ENCODE results near the gene CPHXL. TPM values are rescaled to one million over a fixed set of nuclear protein-coding genes. Genes with fewer than 3 reads are reported as not detected.

CPHXL gene
- total RNA-seq, 1 experiment from 2014 or later: not detected

DNA sequence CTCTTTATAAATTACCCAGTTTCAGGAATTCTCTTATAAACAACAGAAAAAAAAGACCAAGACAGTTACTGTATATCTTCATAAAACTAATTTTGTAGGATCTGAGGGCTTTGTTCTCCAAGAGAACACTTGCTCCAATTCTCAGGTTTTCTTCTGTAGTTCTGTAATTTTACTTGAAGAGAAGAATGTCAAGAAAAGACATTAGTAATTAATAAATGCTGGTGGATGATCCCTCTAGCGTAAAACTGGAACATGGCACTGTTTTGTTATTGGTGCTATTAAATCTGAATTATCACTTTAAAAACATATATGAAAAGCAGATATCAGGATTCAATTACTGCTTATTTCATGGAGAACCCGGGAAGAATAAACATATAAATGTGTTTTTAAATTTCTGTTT is 36.5 kb upstream of the CPHXL start (continued):
- no peak for TF ChIP-seq SRF (IDR thresholded peaks at IDR 0.05; ENCODE audit: low read depth)
- no peak for TF ChIP-seq POLR2A (IDR thresholded peaks at IDR 0.05; ENCODE audit: borderline replicate concordance, extremely low read depth, insufficient read depth, insufficient read length)
- TF ChIP-seq ZNF274 (IDR thresholded peaks at IDR 0.05; ENCODE audit: low read depth, low read length): no peak
- TF ChIP-seq FOSL1 (IDR thresholded peaks at IDR 0.05; ENCODE audit: low read depth): no peak

DNA sequence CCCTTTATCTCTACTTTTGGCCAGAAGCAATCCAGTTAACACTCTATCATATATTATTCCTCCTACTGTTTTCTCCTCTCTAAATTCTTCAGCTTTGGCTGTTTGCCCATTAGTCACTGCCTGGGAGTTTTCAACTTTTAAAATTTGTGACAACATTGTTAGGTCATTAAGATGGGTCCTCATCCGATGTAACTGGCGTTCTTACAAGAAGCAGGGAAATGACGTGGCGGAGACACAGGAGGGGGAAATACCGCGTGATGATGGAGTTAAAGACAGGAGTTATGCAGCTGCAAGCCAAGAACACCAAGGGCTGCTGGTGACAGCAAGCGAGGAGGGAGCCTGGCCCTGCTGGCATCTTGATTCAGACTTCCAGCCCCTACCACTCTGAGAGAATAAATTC is 34.8 kb upstream of the CPHXL start:
- RAD21 ChIA-PET (ENCODE audit: low non-redundant PET in 1 of 2, low total read pairs in 2 of 2, uncharacterized antibody in 2 of 2, unreplicated experiment in 2 of 2): no interaction called here
- Histone ChIP-seq H3K9ac (ENCODE audit: low read length) (no peak overlapping the region), H2AFZ (ENCODE audit: low read depth, low read length, poor library complexity, severe bottlenecking) (no peak overlapping the region)

DNA sequence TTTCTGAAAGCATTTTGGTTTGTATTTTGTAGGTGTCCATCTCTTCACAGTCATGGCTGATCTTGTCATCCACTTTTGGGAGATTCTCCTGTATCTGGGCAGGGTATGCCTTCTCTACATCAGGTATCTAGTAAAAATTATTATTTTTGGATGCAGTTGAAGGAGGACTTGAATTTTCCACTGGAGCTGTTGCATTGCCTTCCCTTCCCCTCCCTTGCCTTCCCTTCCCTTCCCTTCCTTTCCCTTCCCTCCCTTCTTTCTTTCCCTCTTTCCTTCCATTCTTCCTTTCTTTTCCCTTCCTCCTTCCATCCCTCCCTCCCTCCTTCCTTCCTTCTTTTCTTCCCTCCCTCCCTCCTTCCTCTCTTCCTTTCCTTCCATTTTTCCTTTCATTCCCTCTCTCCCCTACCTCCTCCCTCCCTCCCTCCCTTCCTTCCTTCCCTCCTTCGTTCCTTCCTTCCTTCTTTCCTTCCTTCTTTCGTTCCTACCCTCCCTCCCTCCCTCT is 33.8 kb upstream of the CPHXL start:
- intact Hi-C loops (cut with micrococcal nuclease): loop anchor here (5.0 kb wide), 1 partner anchor 358 kb away; no protein-coding TSS in a partner anchor
- Histone ChIP-seq H3K4me3 (replicated peaks in 1 of 2; ENCODE audit: low read depth in 1 of 2, low read length in 2 of 2) (no peak overlapping the region), H3K79me2 (ENCODE audit: insufficient read depth, low read length) (no peaks in the 10 kb centered on the region), H3K4me1 (ENCODE audit: control insufficient read depth in 1 of 2, insufficient read depth in 2 of 2, low read length in 2 of 2) (no peaks in the 10 kb centered on the region), H3K9me3 (ENCODE audit: control insufficient read depth in 1 of 2, insufficient read depth in 1 of 2, low read depth in 1 of 2, low read length in 2 of 2) (no peaks in the 10 kb centered on the region), H3K9ac (ENCODE audit: low read length) (no peak overlapping the region), H3K9me2 (ENCODE audit: insufficient read depth) (no peaks in the 10 kb centered on the region), H3K4me2 (ENCODE audit: low read length) (no peak overlapping the region), H3K27me3 (ENCODE audit: insufficient read depth, low read length) (0 out of 2 replicates have a peak, but pooled peaks cover 2% of the 10 kb centered on the region), H2AFZ (ENCODE audit: low read depth, low read length, poor library complexity, severe bottlenecking) (no peak overlapping the region), H3K36me3 (ENCODE audit: control insufficient read depth in 1 of 2, insufficient read depth in 2 of 2, low read length in 2 of 2) (no peaks in the 10 kb centered on the region), H3K27ac (ENCODE audit: low read depth, low read length) (no peak overlapping the region), H4K20me1 (ENCODE audit: insufficient read depth) (no peaks in the 10 kb centered on the region)
- no peak for ATAC-seq
- RAD21 ChIA-PET (ENCODE audit: low non-redundant PET in 1 of 2, low total read pairs in 2 of 2, uncharacterized antibody in 2 of 2, unreplicated experiment in 2 of 2): no interaction called here
- BruUV-seq (replicated peaks): no TSS peak
- POLR2A ChIA-PET: no interaction called here
- no peak for DNase-seq (ENCODE audit: low read depth, low spot score)
- CTCF ChIA-PET: no interaction called here
- TF ChIP-seq FOSL1 (IDR thresholded peaks at IDR 0.05; ENCODE audit: low read depth) (no peak), ELF1 (IDR thresholded peaks at IDR 0.05; ENCODE audit: borderline replicate concordance, low read depth) (no peak), EZH2phosphoT487 (IDR thresholded peaks at IDR 0.05; ENCODE audit: borderline replicate concordance) (no peak), EZH2 (IDR thresholded peaks at IDR 0.05) (no peak), SRF (IDR thresholded peaks at IDR 0.05; ENCODE audit: low read depth) (no peak), JUND (IDR thresholded peaks at IDR 0.05) (no peak), TCF7L2 (IDR thresholded peaks at IDR 0.05; ENCODE audit: borderline replicate concordance, extremely low read depth, insufficient read depth, insufficient read length) (no peak), POLR2AphosphoS5 (IDR thresholded peaks at IDR 0.05; ENCODE audit: low read depth, low read length) (no peak), ZNF274 (IDR thresholded peaks at IDR 0.05; ENCODE audit: low read depth, low read length) (no peak), CEBPB (IDR thresholded peaks at IDR 0.05; ENCODE audit: low read depth) (no peak), EGR1 (IDR thresholded peaks at IDR 0.05; ENCODE audit: low read depth) (no peak), CBX3 (IDR thresholded peaks at IDR 0.05; ENCODE audit: low read depth) (no peak), SP1 (IDR thresholded peaks at IDR 0.05; ENCODE audit: low read depth) (no peak)
- TF ChIP-seq, protein P1, sequence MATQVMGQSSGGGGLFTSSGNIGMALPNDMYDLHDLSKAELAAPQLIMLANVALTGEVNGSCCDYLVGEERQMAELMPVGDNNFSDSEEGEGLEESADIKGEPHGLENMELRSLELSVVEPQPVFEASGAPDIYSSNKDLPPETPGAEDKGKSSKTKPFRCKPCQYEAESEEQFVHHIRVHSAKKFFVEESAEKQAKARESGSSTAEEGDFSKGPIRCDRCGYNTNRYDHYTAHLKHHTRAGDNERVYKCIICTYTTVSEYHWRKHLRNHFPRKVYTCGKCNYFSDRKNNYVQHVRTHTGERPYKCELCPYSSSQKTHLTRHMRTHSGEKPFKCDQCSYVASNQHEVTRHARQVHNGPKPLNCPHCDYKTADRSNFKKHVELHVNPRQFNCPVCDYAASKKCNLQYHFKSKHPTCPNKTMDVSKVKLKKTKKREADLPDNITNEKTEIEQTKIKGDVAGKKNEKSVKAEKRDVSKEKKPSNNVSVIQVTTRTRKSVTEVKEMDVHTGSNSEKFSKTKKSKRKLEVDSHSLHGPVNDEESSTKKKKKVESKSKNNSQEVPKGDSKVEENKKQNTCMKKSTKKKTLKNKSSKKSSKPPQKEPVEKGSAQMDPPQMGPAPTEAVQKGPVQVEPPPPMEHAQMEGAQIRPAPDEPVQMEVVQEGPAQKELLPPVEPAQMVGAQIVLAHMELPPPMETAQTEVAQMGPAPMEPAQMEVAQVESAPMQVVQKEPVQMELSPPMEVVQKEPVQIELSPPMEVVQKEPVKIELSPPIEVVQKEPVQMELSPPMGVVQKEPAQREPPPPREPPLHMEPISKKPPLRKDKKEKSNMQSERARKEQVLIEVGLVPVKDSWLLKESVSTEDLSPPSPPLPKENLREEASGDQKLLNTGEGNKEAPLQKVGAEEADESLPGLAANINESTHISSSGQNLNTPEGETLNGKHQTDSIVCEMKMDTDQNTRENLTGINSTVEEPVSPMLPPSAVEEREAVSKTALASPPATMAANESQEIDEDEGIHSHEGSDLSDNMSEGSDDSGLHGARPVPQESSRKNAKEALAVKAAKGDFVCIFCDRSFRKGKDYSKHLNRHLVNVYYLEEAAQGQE (IDR thresholded peaks at IDR 0.05; ENCODE audit: low read depth): no peak
- TF ChIP-seq, protein P2, sequence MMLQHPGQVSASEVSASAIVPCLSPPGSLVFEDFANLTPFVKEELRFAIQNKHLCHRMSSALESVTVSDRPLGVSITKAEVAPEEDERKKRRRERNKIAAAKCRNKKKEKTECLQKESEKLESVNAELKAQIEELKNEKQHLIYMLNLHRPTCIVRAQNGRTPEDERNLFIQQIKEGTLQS (IDR thresholded peaks at IDR 0.05): no peak
- TF ChIP-seq, protein P3, sequence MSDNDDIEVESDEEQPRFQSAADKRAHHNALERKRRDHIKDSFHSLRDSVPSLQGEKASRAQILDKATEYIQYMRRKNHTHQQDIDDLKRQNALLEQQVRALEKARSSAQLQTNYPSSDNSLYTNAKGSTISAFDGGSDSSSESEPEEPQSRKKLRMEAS (IDR thresholded peaks at IDR 0.05): no peak

More for the DNA sequence above, 34.8 kb upstream of the CPHXL start:
- Histone ChIP-seq H3K4me3 (replicated peaks in 1 of 2; ENCODE audit: low read depth in 1 of 2, low read length in 2 of 2) (no peak overlapping the region), H3K9me3 (ENCODE audit: control insufficient read depth in 1 of 2, insufficient read depth in 1 of 2, low read depth in 1 of 2, low read length in 2 of 2) (no peaks in the 10 kb centered on the region), H3K9me2 (ENCODE audit: insufficient read depth) (no peaks in the 10 kb centered on the region), H3K4me2 (ENCODE audit: low read length) (no peak overlapping the region), H3K27ac (ENCODE audit: low read depth, low read length) (no peak overlapping the region), H3K79me2 (ENCODE audit: insufficient read depth, low read length) (no peaks in the 10 kb centered on the region), H3K36me3 (ENCODE audit: control insufficient read depth in 1 of 2, insufficient read depth in 2 of 2, low read length in 2 of 2) (no peaks in the 10 kb centered on the region), H3K4me1 (ENCODE audit: control insufficient read depth in 1 of 2, insufficient read depth in 2 of 2, low read length in 2 of 2) (no peaks in the 10 kb centered on the region), H3K27me3 (ENCODE audit: insufficient read depth, low read length) (peaks cover 12% of the 10 kb centered on the region; the same call in 1 of the 2 replicates), H4K20me1 (ENCODE audit: insufficient read depth) (no peaks in the 10 kb centered on the region)
- POLR2A ChIA-PET: no interaction called here
- CTCF ChIA-PET: no interaction called here
- no TSS peak for BruUV-seq (replicated peaks)
- ATAC-seq: no peak
- TF ChIP-seq ZNF274 (IDR thresholded peaks at IDR 0.05; ENCODE audit: low read depth, low read length): no peak
- TF ChIP-seq ZFX (IDR thresholded peaks at IDR 0.05): no peak
- intact Hi-C loops (cut with micrococcal nuclease): loop anchor here (5.0 kb wide), 1 partner anchor 359 kb away; no protein-coding TSS in a partner anchor
- no peak for DNase-seq (ENCODE audit: low read depth, low spot score)

Measured in HCT116 (cell line).